WI38 (cell line): ENCODE results near the gene PDCL2.
A peak's percentile ranks its signal among the peaks of the same experiment; 100 is the strongest.

Experiments used
- H3K4me3 ChIP-seq: 2 replicates; pipeline ENCODE4 v1.5.1; 2011; ENCODE audit warnings: low read depth, mild to moderate bottlenecking, control low read depth, low read length
- CTCF ChIP-seq: IDR thresholded peaks from 2 replicates; pipeline ENCODE4 v1.5.1; 2012; ENCODE audit warnings: low read depth, mild to moderate bottlenecking, control low read depth, low read length

PDCL2 gene

GRCh38 chr4:55592014-55592413, at the start of gene PDCL2:
TSS of gene PDCL2 (minus strand) at chr4:55592245. CDS start at chr4:55592109, 136 bp downstream.
- TF ChIP-seq CTCF = no peak

GRCh38 chr4:55637272-55637820, 45.3 kb upstream of the PDCL2 start:
- no peak overlapping the region for H3K4me3 ChIP-seq

More at GRCh38 chr4:55592014-55592413, at the start of gene PDCL2:
- H3K4me3 ChIP-seq = no peak within 1 kb of the TSS

GRCh38 chr4:55636656-55636999, 44.6 kb upstream of the PDCL2 start:
- H3K4me3 ChIP-seq = no peak overlapping the region

More at GRCh38 chr4:55637272-55637820, 45.3 kb upstream of the PDCL2 start:
- TF ChIP-seq CTCF = no peak

GRCh38 chr4:55635741-55636655, 44.0 kb upstream of the PDCL2 start, which contains the start of gene NMU:
TSS of gene NMU (minus strand) at chr4:55636298. CDS start at chr4:55636192, 106 bp downstream.
- TF ChIP-seq CTCF = no peak
- 0 out of 2 replicates have a peak within 1 kb of the TSS, but pooled peaks have one; percentile 3 for H3K4me3 ChIP-seq

More at GRCh38 chr4:55636656-55636999, 44.6 kb upstream of the PDCL2 start:
- TF ChIP-seq CTCF = no peak

- no peak for TF ChIP-seq CTCF
- H3K4me3 ChIP-seq = no peak overlapping the region
These were observed 43.2 kb upstream of the PDCL2 start for GRCh38 chr4:55635282-55635681.

GRCh38 chr4:55634417-55635128, 42.5 kb upstream of the PDCL2 start:
- H3K4me3 ChIP-seq = no peak overlapping the region

More at GRCh38 chr4:55634417-55635128, 42.5 kb upstream of the PDCL2 start:
- no peak for TF ChIP-seq CTCF
